Measurements from ENCODE around the gene ACAD9. TPM values are rescaled to one million over a fixed set of nuclear protein-coding genes. Genes with fewer than 3 reads are reported as not detected.

ACAD9 gene
- total and polyA plus RNA-seq, 2 donors (not counting 1 experiment from before 2014, with no cell fraction given): 33.6 to 57.6 TPM

- H3K9me3 Mint-ChIP-seq (ENCODE audit: insufficient read depth): peaks cover 3% of the 10 kb centered on the region
- no peak overlapping the region for H3K4me3 Mint-ChIP-seq
- Histone ChIP-seq H3K4me2 (replicated peaks; ENCODE audit: low read depth, low read length, poor library complexity, severe bottlenecking) (no peak overlapping the region), H2AFZ (ENCODE audit: insufficient read depth, low read depth, low read length, poor library complexity, severe bottlenecking) (no peak overlapping the region), H3K36me3 (replicated peaks in 1 of 2; ENCODE audit: control extremely low read depth in 1 of 2, control insufficient read depth in 1 of 2, extremely low read depth in 1 of 2, insufficient read depth in 2 of 2, low read length in 1 of 2) (no peaks in the 10 kb centered on the region), H3K4me1 (ENCODE audit: control insufficient read depth in 2 of 2, insufficient read depth in 2 of 2, low read length in 2 of 2) (peaks cover 11 to 22% of the 10 kb centered on the region in 2 donors), H3K27ac (ENCODE audit: low read length in 2 of 2) (no peak overlapping the region), H3K79me2 (ENCODE audit: control insufficient read depth, insufficient read depth, low read length) (no peaks in the 10 kb centered on the region), H4K20me1 (ENCODE audit: control insufficient read depth, insufficient read depth, low read length, poor library complexity, severe bottlenecking) (no peaks in the 10 kb centered on the region), H3K4me3 (ENCODE audit: control extremely low read depth in 1 of 5, extremely low read depth in 1 of 5, insufficient read depth in 1 of 5, low read depth in 2 of 5, low read length in 4 of 5) (no peak overlapping the region), H3K9ac (ENCODE audit: low read length) (no peak overlapping the region), H3K27me3 (replicated peaks in 1 of 4; ENCODE audit: control extremely low read depth in 1 of 4, control insufficient read depth in 3 of 4, insufficient read depth in 4 of 4, low read length in 3 of 4) (no peaks in the 10 kb centered on the region), H3K9me3 (ENCODE audit: control extremely low read depth in 1 of 3, control insufficient read depth in 2 of 3, insufficient read depth in 1 of 3, low read length in 2 of 3) (peaks cover 0 to 19% (median 18%) of the 10 kb centered on the region in 3 donors)
- H3K27me3 Mint-ChIP-seq: no peaks in the 10 kb centered on the region
- POLR2A ChIA-PET: no interaction called here
- intact Hi-C loops (cut with micrococcal nuclease): loop anchor here (5.0 kb wide), 1 partner anchor 53 kb away; no protein-coding TSS in a partner anchor
- peaks cover 9% of the 10 kb centered on the region for H3K4me1 Mint-ChIP-seq
- TF ChIP-seq CTCF (IDR thresholded peaks at IDR 0.05) (no peak), EZH2 (IDR thresholded peaks at IDR 0.05; ENCODE audit: borderline replicate concordance, insufficient read depth, low read depth, low read length, poor library complexity, severe bottlenecking) (no peak)
- ATAC-seq (ENCODE audit: low read depth) (no peak), DNase-seq (no peak)
- CTCF ChIA-PET: no interaction called here
- 82% methylated on average over 9 of the region's 11 CpGs for WGBS (ENCODE audit: insufficient coverage)
- H3K27ac Mint-ChIP-seq: no peak overlapping the region
Measured at GRCh38 chr3:128849911-128850455, 29.4 kb upstream of the ACAD9 start.

DNA sequence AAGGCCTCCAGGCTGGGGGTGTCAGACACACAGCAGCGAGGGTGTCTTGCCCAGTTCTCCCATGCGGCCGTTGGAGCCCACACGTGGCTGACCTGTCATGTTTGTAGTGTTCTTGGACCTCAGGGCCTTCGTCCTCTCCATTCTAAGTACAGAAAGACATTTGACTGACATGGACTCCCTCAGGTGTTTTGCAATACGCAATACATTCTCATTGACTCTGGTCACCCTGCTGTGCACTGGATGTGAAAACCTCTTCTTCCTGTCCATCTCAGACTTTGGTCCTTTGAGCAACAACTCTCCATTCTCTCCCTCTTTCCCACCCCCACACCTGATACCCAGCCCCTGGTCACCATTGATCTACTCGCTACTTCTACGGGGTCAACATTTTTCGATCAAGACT is 28.9 kb upstream of the ACAD9 start:
- ATAC-seq (ENCODE audit: low read depth): no peak
- no peak overlapping the region for H3K27ac ChIP-seq (ENCODE audit: low read length in 2 of 2)
- ChIA-PET CTCF (no interaction called here), POLR2A (no interaction called here)
- H3K27ac Mint-ChIP-seq: no peak overlapping the region
- H3K27me3 ChIP-seq (replicated peaks in 1 of 4; ENCODE audit: control extremely low read depth in 1 of 4, control insufficient read depth in 3 of 4, insufficient read depth in 4 of 4, low read length in 3 of 4): no peaks in the 10 kb centered on the region
- H3K79me2 ChIP-seq (ENCODE audit: control insufficient read depth, insufficient read depth, low read length): no peaks in the 10 kb centered on the region
- peaks cover 0 to 22% (median 20%) of the 10 kb centered on the region in 3 donors for H3K9me3 ChIP-seq (ENCODE audit: control extremely low read depth in 1 of 3, control insufficient read depth in 2 of 3, insufficient read depth in 1 of 3, low read length in 2 of 3)
- H3K4me1 Mint-ChIP-seq: peaks cover 4% of the 10 kb centered on the region
- TF ChIP-seq EZH2 (IDR thresholded peaks at IDR 0.05; ENCODE audit: borderline replicate concordance, insufficient read depth, low read depth, low read length, poor library complexity, severe bottlenecking) (no peak), CTCF (IDR thresholded peaks at IDR 0.05) (no peak)
- no peak overlapping the region for H3K4me3 Mint-ChIP-seq
- H3K9me3 Mint-ChIP-seq (ENCODE audit: insufficient read depth): peaks cover 4% of the 10 kb centered on the region
- no peak for DNase-seq
- H2AFZ ChIP-seq (ENCODE audit: insufficient read depth, low read depth, low read length, poor library complexity, severe bottlenecking): no peak overlapping the region
- no peaks in the 10 kb centered on the region for H4K20me1 ChIP-seq (ENCODE audit: control insufficient read depth, insufficient read depth, low read length, poor library complexity, severe bottlenecking)
- peaks cover 7 to 17% of the 10 kb centered on the region in 2 donors for H3K4me1 ChIP-seq (ENCODE audit: control insufficient read depth in 2 of 2, insufficient read depth in 2 of 2, low read length in 2 of 2)
- 92% methylated on average over 6 of the region's 9 CpGs for WGBS (ENCODE audit: insufficient coverage)
- no peaks in the 10 kb centered on the region for H3K27me3 Mint-ChIP-seq
- no peak overlapping the region for H3K4me3 ChIP-seq (ENCODE audit: control extremely low read depth in 1 of 5, extremely low read depth in 1 of 5, insufficient read depth in 1 of 5, low read depth in 2 of 5, low read length in 4 of 5)
- no peak overlapping the region for H3K4me2 ChIP-seq (replicated peaks; ENCODE audit: low read depth, low read length, poor library complexity, severe bottlenecking)
- H3K36me3 ChIP-seq (replicated peaks in 1 of 2; ENCODE audit: control extremely low read depth in 1 of 2, control insufficient read depth in 1 of 2, extremely low read depth in 1 of 2, insufficient read depth in 2 of 2, low read length in 1 of 2): no peaks in the 10 kb centered on the region
- intact Hi-C loops (cut with micrococcal nuclease): no loop called here
- no peak overlapping the region for H3K9ac ChIP-seq (ENCODE audit: low read length)

Measured in B cell (primary cell).